Gastroesophageal sphincter (tissue), 4 donors: Measurements from ENCODE around the gene ECHDC1. TPM values are rescaled to one million over a fixed set of nuclear protein-coding genes. Genes with fewer than 3 reads are reported as not detected.
A peak's percentile ranks its signal among the peaks of the same experiment; 100 is the strongest.

Experiments used
- ATAC-seq: fragments of 150-250 bp; one replicate; pipeline ENCODE4 v1.9.1; 2016; ENCODE audit warnings: mild to moderate bottlenecking, moderate library complexity
- H3K27ac ChIP-seq, 4 donors: fragments of 200-600 bp; sonication (generic) in 3 of 4; 1 replicate in 3 of 4; 2 replicates in 1 of 4; pipeline ENCODE4 v1.5.1; 2016 to 2019
- H3K27me3 ChIP-seq: fragments of 200-600 bp; sonication (generic); one replicate; pipeline ENCODE4 v1.5.1; 2019
- H3K36me3 ChIP-seq, 2 donors: fragments of 200-600 bp; sonication (generic); one replicate each; pipeline ENCODE4 v1.5.1; 2019; ENCODE audit warnings: control low read depth in 1 of 2
- H3K4me1 ChIP-seq, 3 donors: fragments of 200-600 bp; sonication (generic); 1 replicate in 2 of 3; 2 replicates in 1 of 3; pipeline ENCODE4 v1.5.1; 2016 to 2019; ENCODE audit warnings: control low read depth in 2 of 3
- H3K4me3 ChIP-seq, 2 donors: fragments of 200-600 bp; sonication (generic); one replicate each; pipeline ENCODE4 v1.5.1; 2019; ENCODE audit warnings: mild to moderate bottlenecking in 1 of 2, moderate library complexity in 1 of 2
- H3K9me3 ChIP-seq, 3 donors: fragments of 200-600 bp; sonication (generic); one replicate each; pipeline ENCODE4 v1.5.1; 2017 to 2019; ENCODE audit warnings: control low read depth in 2 of 3
- EP300 ChIP-seq: sonication (generic); formaldehyde crosslinking; IDR thresholded peaks from one replicate; pipeline ENCODE4 v1.6.1; 2017; ENCODE audit warnings: antibody characterized with exemption, mild to moderate bottlenecking
- POLR2A ChIP-seq, 2 donors: fragments of 450-650 bp; IDR thresholded peaks; one replicate each; pipeline ENCODE4 v1.6.1; 2017; ENCODE audit warnings: antibody characterized with exemption in 2 of 2, mild to moderate bottlenecking in 2 of 2, moderate library complexity in 1 of 2
- POLR2AphosphoS5 ChIP-seq: sonication (generic); formaldehyde crosslinking; IDR thresholded peaks from one replicate; pipeline ENCODE4 v1.6.1; 2017; ENCODE audit warnings: antibody characterized with exemption
- WGBS, 2 donors: methylation state at CpG; one replicate each; pipeline ENCODE4 v1.1.5; 2018; ENCODE audit warnings: low coverage in 1 of 2; 5-methylcytosine and 5-hydroxymethylcytosine counted together
- total RNA-seq, 4 donors: library from RNA; depleted of rRNA; stranded (reverse); fragments of >200 nt; gene quantifications; one replicate each; pipeline ENCODE4 v1.1.0, GENCODE V29; 2016
- TF ChIP-seq, protein P1 (sequence below), 4 experiments: fragments of 200-600 bp in 2 of 4; fragments of 450-650 bp in 2 of 4; sonication (generic) in 1 of 4; IDR thresholded peaks; one replicate each; pipeline ENCODE4 v1.5.1; 2017 to 2019; ENCODE audit warnings: antibody characterized with exemption in 4 of 4, mild to moderate bottlenecking in 2 of 4, moderate library complexity in 2 of 4

The ECHDC1 gene
- total RNA-seq, 4 donors from 2014 or later: 52.0 to 74.4 (median 58.9) TPM

DNA sequence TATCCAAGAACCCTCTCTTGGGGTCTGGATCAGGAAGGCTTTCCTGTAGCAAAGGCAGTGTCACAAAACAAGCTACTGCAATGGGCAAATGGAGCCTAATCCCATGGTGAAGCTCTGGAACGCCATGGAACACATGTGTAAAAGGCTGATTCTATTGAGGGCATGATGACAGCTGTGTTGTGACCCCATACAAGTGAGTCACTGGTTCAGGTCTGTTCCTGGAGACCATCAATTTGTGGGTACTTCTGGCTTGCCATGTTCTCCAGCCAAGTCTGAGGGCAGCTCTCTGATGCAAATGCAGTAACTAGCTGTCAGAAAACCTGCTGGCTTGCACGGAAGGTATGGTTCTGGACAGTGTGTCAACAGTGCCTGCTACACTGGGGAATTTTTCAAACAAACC is 33.3 kb upstream of the ECHDC1 start:
- Histone ChIP-seq H3K4me3 (no peak overlapping the region), H3K9me3 (peaks cover 0 to 7% (median 0%) of the 10 kb centered on the region in 3 donors), H3K36me3 (no peaks in the 10 kb centered on the region), H3K27ac (no peak overlapping the region), H3K4me1 (no peaks in the 10 kb centered on the region), H3K27me3 (no peaks in the 10 kb centered on the region)
- 71% methylated on average over 2 of the region's 2 CpGs; no CpG with 5 or more reads in 1 of the 2 donors for WGBS, 2 donors
- TF ChIP-seq POLR2AphosphoS5: no peak
- no peak for TF ChIP-seq POLR2A (IDR thresholded peaks at IDR 0.05)
- no peak for TF ChIP-seq EP300
- TF ChIP-seq, protein P1, sequence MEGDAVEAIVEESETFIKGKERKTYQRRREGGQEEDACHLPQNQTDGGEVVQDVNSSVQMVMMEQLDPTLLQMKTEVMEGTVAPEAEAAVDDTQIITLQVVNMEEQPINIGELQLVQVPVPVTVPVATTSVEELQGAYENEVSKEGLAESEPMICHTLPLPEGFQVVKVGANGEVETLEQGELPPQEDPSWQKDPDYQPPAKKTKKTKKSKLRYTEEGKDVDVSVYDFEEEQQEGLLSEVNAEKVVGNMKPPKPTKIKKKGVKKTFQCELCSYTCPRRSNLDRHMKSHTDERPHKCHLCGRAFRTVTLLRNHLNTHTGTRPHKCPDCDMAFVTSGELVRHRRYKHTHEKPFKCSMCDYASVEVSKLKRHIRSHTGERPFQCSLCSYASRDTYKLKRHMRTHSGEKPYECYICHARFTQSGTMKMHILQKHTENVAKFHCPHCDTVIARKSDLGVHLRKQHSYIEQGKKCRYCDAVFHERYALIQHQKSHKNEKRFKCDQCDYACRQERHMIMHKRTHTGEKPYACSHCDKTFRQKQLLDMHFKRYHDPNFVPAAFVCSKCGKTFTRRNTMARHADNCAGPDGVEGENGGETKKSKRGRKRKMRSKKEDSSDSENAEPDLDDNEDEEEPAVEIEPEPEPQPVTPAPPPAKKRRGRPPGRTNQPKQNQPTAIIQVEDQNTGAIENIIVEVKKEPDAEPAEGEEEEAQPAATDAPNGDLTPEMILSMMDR (IDR thresholded peaks at IDR 0.05): no peak
- ATAC-seq: no peak

- WGBS, 2 donors: 100% methylated on average over 1 of the region's 1 CpG
- H3K9me3 ChIP-seq: peaks cover 0 to 2% (median 0%) of the 10 kb centered on the region in 3 donors
Measured at GRCh38 chr6:127367023-127367375, 23.6 kb upstream of the ECHDC1 start.

DNA sequence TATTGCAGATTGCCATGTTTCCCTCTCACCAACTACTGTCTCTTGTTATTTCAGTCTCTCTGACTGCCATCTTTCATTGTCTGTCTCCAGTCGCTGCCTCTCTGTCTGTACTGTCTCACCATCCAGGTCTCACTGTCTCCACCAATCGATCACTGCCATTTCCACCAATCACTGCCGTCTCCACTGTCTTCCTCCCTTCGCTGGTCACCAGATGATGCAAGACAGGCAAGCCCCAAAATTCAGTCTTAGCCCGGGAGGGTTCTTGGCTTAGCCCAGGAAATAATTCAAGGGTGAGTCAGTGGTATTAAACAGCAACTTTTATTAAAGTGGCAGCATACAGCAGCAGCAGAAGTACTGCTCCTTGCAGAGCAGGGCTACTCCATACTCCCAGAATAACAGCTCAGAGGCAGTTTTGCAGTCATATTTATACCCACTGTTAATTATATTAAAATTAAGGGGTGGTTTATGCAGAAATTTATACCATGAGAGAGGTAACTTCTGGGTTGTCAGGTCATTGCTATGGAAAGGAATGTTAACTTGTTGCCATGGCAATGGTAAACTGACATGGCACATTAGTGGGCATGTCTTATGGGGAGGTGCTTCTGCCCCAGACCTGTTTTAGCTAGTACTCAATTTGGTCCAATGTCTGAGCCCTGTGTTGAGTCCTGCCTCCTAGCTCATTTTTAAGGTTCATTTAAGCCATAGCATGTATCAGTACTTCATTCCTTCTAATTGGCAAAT is 23.0 kb upstream of the ECHDC1 start:
- no peaks in the 10 kb centered on the region for H3K36me3 ChIP-seq
- no peaks in the 10 kb centered on the region for H3K27me3 ChIP-seq
- 5 to 18% methylated on average over 3 to 5 of the region's 5 CpGs for WGBS, 2 donors
- ATAC-seq: peak; percentile 81
- TF ChIP-seq, protein P1 (IDR thresholded peaks at IDR 0.05): no peak
- TF ChIP-seq POLR2A (IDR thresholded peaks at IDR 0.05) (no peak), EP300 (no peak), POLR2AphosphoS5 (no peak)
- peak overlapping the region in 3 of 4 donors; percentile 15 to 48 (median 47) for H3K27ac ChIP-seq
- no peaks in the 10 kb centered on the region for H3K9me3 ChIP-seq
- H3K4me1 ChIP-seq: peaks cover 0 to 9% (median 0%) of the 10 kb centered on the region in 3 donors
- no peak overlapping the region for H3K4me3 ChIP-seq

More at GRCh38 chr6:127367023-127367375, 23.6 kb upstream of the ECHDC1 start:
- Histone ChIP-seq H3K27me3 (no peaks in the 10 kb centered on the region), H3K4me3 (no peak overlapping the region), H3K4me1 (peaks cover 0 to 9% (median 0%) of the 10 kb centered on the region in 3 donors), H3K27ac (no peak overlapping the region), H3K36me3 (no peaks in the 10 kb centered on the region)
- ATAC-seq: no peak
- TF ChIP-seq, protein P1 (IDR thresholded peaks at IDR 0.05): no peak
- TF ChIP-seq POLR2A (IDR thresholded peaks at IDR 0.05) (no peak), EP300 (no peak), POLR2AphosphoS5 (no peak)

DNA sequence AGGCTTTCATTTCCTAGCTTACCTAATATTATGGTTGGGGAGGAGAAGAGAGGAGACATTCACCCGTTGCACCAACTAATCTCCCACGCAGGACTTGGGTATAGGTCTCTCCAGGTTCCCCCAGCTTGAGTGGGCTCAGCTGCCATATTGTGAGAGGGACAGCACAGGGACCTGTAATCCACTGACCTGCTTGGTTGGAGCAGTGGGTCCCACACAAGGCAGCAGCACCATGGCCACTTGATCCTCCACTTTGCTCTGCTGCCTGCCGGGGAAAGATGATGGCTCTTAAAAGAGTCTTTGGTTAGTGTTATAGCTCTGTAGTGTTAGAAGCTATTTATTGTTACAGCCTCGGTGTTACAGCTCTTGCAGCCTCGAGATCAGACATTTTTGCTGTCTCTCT is 22.5 kb upstream of the ECHDC1 start:
- H3K27ac ChIP-seq: peak overlapping the region in 3 of 4 donors; percentile 15 to 48 (median 47)
- 78 to 100% methylated on average over 1 to 5 of the region's 5 CpGs for WGBS, 2 donors
- TF ChIP-seq, protein P1 (IDR thresholded peaks at IDR 0.05): no peak
- TF ChIP-seq POLR2A (IDR thresholded peaks at IDR 0.05): no peak
- no peak for TF ChIP-seq POLR2AphosphoS5
- TF ChIP-seq EP300: no peak
- no peak overlapping the region for H3K4me3 ChIP-seq
- H3K36me3 ChIP-seq: no peaks in the 10 kb centered on the region
- H3K27me3 ChIP-seq: no peaks in the 10 kb centered on the region
- no peaks in the 10 kb centered on the region for H3K9me3 ChIP-seq
- peak; percentile 34 for ATAC-seq
- peaks cover 0 to 9% (median 0%) of the 10 kb centered on the region in 3 donors for H3K4me1 ChIP-seq

DNA sequence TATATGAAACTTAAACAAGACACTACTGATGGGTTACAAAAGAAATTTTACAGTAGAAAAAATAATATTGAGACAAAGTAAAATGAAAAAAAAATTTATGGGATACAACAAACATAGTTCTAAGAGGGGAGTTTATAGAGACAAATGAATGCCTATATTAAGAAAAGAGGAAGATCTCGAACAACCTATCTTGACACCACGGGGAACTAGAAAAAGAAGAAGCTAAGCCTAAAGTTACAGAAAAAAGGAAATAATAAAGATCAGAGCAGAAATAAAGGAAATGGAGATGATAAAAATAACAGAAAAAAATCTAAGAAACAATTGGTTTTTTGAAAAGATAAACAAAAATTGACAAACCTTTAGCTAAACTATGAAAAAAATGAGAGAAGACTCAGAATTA is 9.1 kb upstream of the ECHDC1 start:
- Histone ChIP-seq H3K4me1 (no peaks in the 10 kb centered on the region), H3K4me3 (no peak overlapping the region), H3K27me3 (no peaks in the 10 kb centered on the region), H3K27ac (no peak overlapping the region), H3K36me3 (no peaks in the 10 kb centered on the region), H3K9me3 (peaks cover 0 to 24% (median 0%) of the 10 kb centered on the region in 3 donors)
- no peak for ATAC-seq
- TF ChIP-seq POLR2AphosphoS5 (no peak), POLR2A (IDR thresholded peaks at IDR 0.05) (no peak)
- WGBS, 2 donors: 87 to 100% methylated on average over 2 of the region's 2 CpGs
